ENCODE results near the gene CSAG3.
"Not testable (repeated sequence)": the region's sequence is repeated elsewhere in the genome, so short reads cannot be mapped to it uniquely, and the experiment has no call there.

CSAG3 gene

DNA sequence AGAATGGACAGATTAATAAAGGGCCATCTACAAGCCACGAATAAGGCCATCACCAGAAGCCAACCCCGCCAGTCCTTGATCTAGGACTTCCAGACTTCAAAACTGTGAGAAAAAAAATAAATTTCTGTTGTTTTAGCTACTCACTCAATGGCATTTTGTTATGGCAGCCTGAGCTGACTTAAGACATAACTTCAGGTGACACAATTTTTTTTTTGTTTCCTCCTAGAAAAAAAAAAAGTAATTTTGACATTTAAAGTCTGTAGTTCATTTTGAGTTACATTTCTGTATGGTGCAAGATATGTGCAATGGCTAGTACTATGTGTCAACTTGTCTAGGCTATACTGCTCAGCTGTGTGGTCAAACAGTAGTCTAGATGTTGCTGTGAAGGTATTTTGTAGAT lies at the start of gene CSAG3:
Gene CSAG3 (plus strand): TSS at position 301 of the 400 bp plus-strand sequence.
- not testable (repeated sequence) for DNase-seq

- DNase-seq, result not testable (repeated sequence)
Observed at GRCh38 chrX:152713195-152713594, 45.8 kb upstream of the CSAG3 start.

GRCh38 chrX:152713815-152714787 lies 44.9 kb upstream of the CSAG3 start, which contains the start of gene MAGEA2B:
Gene MAGEA2B (plus strand): TSS chrX:152714628. CDS start chrX:152717107, 2,479 bp downstream.
- not testable (repeated sequence) for DNase-seq

- no peak for DNase-seq
Observed at GRCh38 chrX:152725409-152725808, 33.6 kb upstream of the CSAG3 start.

DNA sequence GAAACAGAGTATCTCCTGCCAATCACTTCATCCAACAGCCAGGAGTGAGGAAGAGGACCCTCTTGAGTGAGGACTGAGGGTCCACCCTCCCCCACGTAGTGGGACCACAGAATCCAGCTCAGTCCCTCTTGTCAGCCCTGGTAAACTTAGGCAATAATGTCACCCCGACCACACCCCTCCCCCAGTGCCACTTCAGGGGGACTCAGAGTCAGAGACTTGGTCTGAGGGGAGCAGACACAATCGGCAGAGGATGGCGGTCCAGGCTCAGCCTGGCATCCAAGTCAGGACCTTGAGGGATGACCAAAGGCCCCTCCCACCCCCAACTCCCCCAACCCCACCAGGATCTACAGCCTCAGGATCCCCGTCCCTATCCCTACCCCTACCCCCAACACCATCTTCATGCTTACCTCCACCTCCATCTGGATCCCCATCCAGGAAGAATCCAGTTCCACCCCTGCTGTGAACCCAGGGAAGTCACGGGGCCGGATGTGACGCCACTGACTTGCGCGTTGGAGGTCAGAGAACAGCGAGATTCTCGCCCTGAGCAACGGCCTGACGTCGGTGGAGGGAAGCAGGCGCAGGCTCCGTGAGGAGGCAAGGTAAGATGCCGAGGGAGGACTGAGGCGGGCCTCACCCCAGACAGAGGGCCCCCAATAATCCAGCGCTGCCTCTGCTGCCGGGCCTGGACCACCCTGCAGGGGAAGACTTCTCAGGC lies 25.6 kb upstream of the CSAG3 start, which contains the start of the genes CSAG1 and MAGEA12:
Gene CSAG1 (minus strand): TSS at position 461 of the 715 bp plus-strand sequence. CDS start 1,261 bp downstream, outside the sequence.
Gene MAGEA12 (plus strand): TSS at position 497 of the 715 bp plus-strand sequence. CDS start 2,405 bp downstream, outside the sequence.
- no peak for DNase-seq

GRCh38 chrX:152734143-152734858 lies 24.7 kb upstream of the CSAG3 start:
- not testable (repeated sequence) for DNase-seq

- no peak for DNase-seq
Observed at GRCh38 chrX:152735101-152735500, 23.9 kb upstream of the CSAG3 start.

- DNase-seq, result no peak
Observed at GRCh38 chrX:152735860-152736511, 23.0 kb upstream of the CSAG3 start.

DNA sequence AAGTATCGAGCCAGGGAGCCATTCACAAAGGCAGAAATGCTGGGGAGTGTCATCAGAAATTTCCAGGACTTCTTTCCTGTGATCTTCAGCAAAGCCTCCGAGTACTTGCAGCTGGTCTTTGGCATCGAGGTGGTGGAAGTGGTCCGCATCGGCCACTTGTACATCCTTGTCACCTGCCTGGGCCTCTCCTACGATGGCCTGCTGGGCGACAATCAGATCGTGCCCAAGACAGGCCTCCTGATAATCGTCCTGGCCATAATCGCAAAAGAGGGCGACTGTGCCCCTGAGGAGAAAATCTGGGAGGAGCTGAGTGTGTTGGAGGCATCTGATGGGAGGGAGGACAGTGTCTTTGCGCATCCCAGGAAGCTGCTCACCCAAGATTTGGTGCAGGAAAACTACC lies 22.5 kb upstream of the CSAG3 start:
- DNase-seq, result not testable (repeated sequence)

GRCh38 chrX:152738560-152738959 lies 20.5 kb upstream of the CSAG3 start:
- DNase-seq, result no peak

- DNase-seq, result not testable (repeated sequence)
Observed at GRCh38 chrX:152753686-152754650, 5.0 kb upstream of the CSAG3 start, which contains the start of gene MAGEA2. Gene MAGEA2 (minus strand): TSS chrX:152753842. CDS start chrX:152751363, 2,479 bp downstream.

- DNase-seq, result not testable (repeated sequence)
Observed at GRCh38 chrX:152754871-152755270, 4.1 kb upstream of the CSAG3 start.

DNA sequence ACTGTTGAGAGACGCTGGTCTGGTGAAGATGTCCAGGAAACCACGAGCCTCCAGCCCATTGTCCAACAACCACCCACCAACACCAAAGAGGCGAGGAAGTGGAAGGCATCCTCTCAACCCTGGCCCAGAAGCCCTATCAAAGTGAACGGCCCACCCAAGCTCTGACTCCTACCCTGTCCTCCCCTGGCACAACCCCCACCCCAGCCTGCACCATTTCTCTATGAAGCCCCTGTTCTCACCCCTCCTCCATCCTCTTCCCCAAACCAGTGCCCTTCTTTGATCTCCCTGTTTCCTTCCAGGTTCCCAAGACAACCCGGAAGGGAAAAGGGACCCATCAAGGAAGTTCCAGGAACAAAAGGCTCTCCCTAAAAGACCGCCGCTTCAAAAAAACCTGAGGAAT lies 526 bp downstream of the CSAG3 start:
- not testable (repeated sequence) for DNase-seq

- DNase-seq, result not testable (repeated sequence)
Observed at GRCh38 chrX:152761582-152761981, 2.6 kb downstream of the CSAG3 start.

- not testable (repeated sequence) for DNase-seq
Observed at GRCh38 chrX:152766562-152766961, 7.5 kb downstream of the CSAG3 start.

DNA sequence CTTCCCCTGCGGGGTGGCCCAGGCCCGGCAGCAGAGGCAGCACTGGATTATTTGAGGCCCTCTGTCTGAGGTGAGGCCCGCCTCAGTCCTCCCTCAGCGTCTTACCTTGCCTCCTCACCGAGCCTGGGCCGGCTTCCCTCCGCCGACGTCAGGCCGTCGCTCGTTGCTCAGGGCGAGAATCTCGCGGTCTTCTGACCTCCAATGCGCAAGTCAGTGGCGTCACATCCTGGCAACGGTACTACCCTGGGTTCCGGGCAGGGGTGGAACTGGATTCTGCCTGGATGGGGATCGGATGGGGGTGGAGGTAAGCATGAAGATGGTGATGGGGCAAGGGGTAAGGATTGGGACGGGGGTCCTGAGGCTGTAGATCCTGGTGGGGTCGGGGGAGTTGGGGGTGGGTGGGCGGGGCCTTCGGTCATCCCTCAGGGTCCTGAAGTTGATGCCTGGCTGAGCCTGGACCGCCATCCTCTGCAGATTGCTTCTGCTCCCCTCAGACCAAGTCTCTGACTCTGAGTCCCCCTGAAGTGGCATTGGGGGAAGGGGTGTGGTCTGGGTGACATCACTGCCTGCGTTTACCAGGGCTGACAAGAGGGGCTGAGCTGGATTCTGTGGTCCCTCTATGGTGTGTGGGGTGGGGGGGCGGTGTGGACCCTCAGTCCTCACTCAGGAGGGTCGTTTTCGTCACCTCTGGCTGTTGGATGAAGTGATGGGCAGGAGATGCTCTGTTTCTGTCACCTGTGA lies 10.7 kb downstream of the CSAG3 start, which contains the start of gene MAGEA6:
Gene MAGEA6 (minus strand): TSS at position 141 of the 741 bp plus-strand sequence. CDS start 2,039 bp downstream, outside the sequence.
- DNase-seq, result not testable (repeated sequence)

DNA sequence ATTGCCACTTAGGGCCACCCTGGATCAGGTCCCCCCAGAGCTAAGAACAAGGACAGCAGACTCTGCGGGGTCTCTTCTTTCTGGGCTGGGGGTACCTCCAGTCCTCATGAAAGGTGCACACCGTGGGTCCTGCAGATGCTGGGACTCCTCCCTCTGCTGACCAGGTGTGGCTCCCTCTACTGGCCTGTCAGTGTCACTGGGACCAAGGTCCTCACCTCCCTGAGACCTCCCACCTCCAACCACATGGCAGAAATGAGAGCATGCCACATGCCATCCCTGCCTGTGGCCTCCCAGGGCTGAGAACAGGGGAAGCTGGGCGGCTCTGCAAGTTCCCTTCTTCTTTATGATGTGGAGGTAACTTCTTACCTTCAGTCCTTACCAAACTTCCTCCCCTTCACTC lies 28.0 kb downstream of the CSAG3 start:
- not testable (repeated sequence) for DNase-seq

GRCh38 chrX:152798945-152799344 lies 39.9 kb downstream of the CSAG3 start:
- no peak for DNase-seq

DNA sequence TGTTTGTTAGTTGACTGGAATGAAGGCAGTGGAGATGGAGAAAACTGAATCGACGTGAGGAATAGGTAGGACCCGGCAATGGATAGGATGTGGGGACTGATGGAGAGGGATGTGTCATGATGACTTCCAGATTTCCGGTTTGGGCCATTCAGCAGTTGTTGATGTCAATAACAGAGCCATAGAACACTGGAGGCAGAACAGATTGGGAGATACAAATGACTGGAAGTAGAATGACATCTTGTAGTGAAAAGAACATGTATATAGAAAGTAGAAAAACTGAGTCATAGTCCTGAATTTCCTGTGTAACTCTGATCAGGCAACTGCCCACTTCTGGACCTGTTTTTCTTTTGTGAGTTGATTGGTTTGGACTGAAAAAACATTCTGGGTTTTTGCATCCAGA lies 47.0 kb downstream of the CSAG3 start:
- DNase-seq, result no peak
